Left kidney (tissue), 2 donors: ENCODE results near the gene NHERF1. TPM values are rescaled to one million over a fixed set of nuclear protein-coding genes. Genes with fewer than 3 reads are reported as not detected.

Experiments used
- DNase-seq: peaks from one replicate; pipeline ENCODE4 v3.0.0-alpha.2; 2013
- polyA plus RNA-seq: library from polyadenylated mRNA; unstranded; fragments of 120-200 nt; gene quantifications from one replicate; pipeline ENCODE4 v1.2.1, GENCODE V29; 2013; ENCODE audit not compliant: insufficient read length

Gene NHERF1
- polyA plus RNA-seq, 1 donor, result 163 TPM

GRCh38 chr17:74766413-74766812 is 18.0 kb downstream of the NHERF1 start:
- no peak for DNase-seq

- DNase-seq, result no peak
Measured at GRCh38 chr17:74767111-74767516, 18.7 kb downstream of the NHERF1 start.

- DNase-seq, result no peak
Measured at GRCh38 chr17:74768069-74768762, 19.8 kb downstream of the NHERF1 start.

GRCh38 chr17:74768763-74769114 is 20.3 kb downstream of the NHERF1 start:
- no peak for DNase-seq

- no peak for DNase-seq
Measured at GRCh38 chr17:74769266-74769855, 20.9 kb downstream of the NHERF1 start.

GRCh38 chr17:74769856-74770497 is 21.5 kb downstream of the NHERF1 start:
- DNase-seq, result no peak

- no peak for DNase-seq
Measured at GRCh38 chr17:74770498-74771318, 22.3 kb downstream of the NHERF1 start.

GRCh38 chr17:74771319-74771914 is 23.0 kb downstream of the NHERF1 start:
- no peak for DNase-seq

GRCh38 chr17:74772053-74772452 is 23.6 kb downstream of the NHERF1 start:
- DNase-seq, result no peak

GRCh38 chr17:74773414-74773813 is 25.0 kb downstream of the NHERF1 start:
- DNase-seq, result no peak

- DNase-seq, result no peak
Measured at GRCh38 chr17:74773871-74774286, 25.5 kb downstream of the NHERF1 start.

- no peak for DNase-seq
Measured at GRCh38 chr17:74775409-74776043, 27.1 kb downstream of the NHERF1 start.

- peak; percentile 94 for DNase-seq
Measured at GRCh38 chr17:74776044-74776962, 27.9 kb downstream of the NHERF1 start, which contains the start of gene NAT9. TSS of gene NAT9 (minus strand) at chr17:74776345. CDS start at chr17:74775698, 647 bp downstream.

- no peak for DNase-seq
Measured at GRCh38 chr17:74776990-74777389, 28.6 kb downstream of the NHERF1 start.

GRCh38 chr17:74777901-74778515 is 29.6 kb downstream of the NHERF1 start:
- DNase-seq, result no peak

- no peak for DNase-seq
Measured at GRCh38 chr17:74778960-74779359, 30.5 kb downstream of the NHERF1 start.

GRCh38 chr17:74779501-74779900 is 31.1 kb downstream of the NHERF1 start:
- DNase-seq, result no peak

GRCh38 chr17:74779948-74780400 is 31.5 kb downstream of the NHERF1 start:
- DNase-seq, result no peak

GRCh38 chr17:74780443-74781238 is 32.2 kb downstream of the NHERF1 start:
- DNase-seq, result no peak
